ENCODE data around the gene TRPM8.

The TRPM8 gene

DNA sequence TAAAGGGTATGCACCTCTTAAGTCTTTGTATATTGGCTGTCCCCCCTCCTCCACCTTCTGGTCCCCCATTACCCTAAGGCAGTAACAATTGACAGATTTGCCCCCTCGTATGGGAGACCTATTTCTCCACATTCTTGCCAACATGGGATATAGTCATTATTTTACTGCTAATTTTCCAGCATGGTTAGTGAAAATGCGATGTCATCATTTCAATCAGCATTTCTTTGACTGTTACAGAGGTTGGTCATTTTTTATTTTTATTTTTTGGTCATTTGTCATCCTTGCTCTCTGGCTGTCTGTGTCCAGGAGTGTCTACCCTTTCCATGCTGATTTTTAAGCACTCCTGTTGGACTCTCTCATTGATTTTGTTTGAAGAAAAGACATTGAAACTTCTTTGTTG is 88.0 kb downstream of the TRPM8 start:
- DNase-seq: no peak

DNA sequence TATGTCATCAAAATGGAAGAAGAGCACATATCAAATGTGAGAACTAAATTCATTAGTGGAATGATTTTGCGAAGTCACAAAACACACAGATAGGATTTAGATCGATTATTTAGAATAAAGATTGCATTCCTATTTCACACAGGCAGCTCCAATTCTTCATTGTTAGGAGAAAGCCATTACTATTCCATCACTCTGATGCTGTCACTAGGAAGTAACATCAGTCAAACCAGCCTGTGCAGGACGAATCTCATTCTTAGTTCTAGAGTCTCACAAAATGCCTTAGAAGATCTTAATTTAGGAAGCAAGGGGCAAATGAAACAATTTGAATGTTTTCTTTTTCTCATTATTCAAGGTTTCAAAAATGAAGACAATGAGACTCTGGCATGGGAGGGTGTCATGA is 89.3 kb downstream of the TRPM8 start:
- DNase-seq: no peak

DNA sequence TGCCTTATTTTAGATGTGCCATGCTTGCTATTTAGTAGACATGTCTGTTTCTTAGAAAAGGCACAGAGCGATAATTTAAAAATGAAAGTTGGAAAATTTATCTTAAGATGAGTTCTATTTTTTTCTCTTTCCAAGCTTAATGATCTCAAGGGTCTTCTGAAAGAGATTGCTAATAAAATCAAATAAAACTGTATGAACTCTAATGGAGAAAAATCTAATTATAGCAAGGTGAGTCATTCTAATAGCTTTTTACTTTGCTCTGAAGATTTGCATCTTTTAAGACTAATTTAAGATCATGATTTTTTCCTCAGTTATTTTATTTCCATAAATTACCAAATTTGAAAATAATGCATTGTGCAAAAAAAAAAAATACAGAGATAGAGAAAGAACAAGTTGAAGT is 97.3 kb downstream of the TRPM8 start:
- DNase-seq: no peak

GRCh38 chr2:234015861-234016260 is 98.7 kb downstream of the TRPM8 start:
- DNase-seq: no peak

GRCh38 chr2:234019896-234020295 is 102.7 kb downstream of the TRPM8 start:
- no peak for DNase-seq

GRCh38 chr2:234020332-234020731 is 103.2 kb downstream of the TRPM8 start:
- DNase-seq: no peak

GRCh38 chr2:234022424-234022823 is 105.3 kb downstream of the TRPM8 start:
- no peak for DNase-seq

DNA sequence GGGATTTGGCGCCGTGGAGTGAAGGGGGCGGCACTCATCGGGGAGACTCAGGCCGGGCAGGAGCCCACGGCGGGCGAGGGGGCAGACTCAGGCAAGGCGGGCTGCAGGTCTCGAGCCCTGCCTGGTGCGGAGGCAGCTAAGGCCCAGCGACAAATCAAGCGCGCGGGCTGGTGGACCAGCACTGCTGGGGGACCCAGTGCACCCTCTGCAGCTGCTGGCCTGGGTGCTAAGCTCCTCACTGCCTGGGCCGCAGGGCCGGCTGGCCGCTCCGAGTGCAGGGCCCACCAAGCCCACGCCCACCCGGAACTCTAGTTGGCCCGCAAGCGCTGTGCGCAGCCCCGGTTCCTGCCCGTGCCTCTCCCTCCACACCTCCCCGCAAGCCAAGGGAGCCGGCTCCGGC is 107.1 kb downstream of the TRPM8 start:
- no peak for DNase-seq

DNA sequence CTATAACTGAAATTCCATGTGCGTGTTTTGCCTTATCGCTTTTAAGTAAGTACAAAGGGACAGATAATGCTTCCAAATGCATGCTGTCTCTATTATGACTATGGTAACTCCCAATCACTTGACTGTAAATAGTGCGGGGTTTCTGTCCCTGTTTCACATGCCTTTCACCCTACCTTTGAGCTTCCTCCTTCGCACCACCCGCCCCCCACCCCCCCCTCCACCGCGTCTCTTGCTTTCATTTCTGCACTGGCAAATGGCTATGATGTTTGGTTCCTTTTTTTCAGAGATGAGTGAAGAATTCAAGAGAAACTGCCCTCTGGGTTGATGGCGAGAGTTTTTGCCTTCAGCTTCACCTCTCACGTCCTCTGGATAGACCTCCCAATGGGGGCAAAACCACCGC is 108.3 kb downstream of the TRPM8 start:
- no peak for DNase-seq

GRCh38 chr2:234025891-234026401 is 108.8 kb downstream of the TRPM8 start:
- no peak for DNase-seq

DNA sequence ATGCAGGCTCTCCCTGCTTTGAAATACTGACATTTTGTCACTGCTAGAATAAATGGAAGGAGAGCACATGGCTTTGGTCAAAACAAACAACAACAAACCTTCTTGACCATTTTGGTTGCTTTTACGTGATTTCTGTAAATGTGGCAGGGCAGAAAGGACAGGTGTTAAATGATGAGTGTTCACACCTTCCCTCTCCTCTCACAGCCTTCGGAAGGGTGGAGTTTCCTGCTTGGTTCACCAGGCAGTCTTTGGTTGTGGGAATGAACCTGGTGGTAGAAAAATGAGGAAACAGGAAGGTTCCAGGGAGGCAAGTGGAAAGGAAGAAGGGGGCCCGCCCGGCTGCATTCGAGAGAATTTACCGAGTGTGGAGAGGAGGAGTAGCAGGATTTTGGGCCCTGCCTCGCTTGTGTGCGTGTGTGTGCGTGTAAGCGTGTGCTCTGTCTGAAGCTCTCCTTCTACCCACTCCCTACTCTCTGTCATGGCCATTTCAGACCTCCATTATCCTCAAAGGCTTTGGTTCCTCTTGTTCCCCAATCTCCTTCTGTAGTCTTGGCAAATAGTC is 109.6 kb downstream of the TRPM8 start:
- no peak for DNase-seq

- DNase-seq: no peak
Observed at GRCh38 chr2:234027641-234028040, 110.5 kb downstream of the TRPM8 start.

DNA sequence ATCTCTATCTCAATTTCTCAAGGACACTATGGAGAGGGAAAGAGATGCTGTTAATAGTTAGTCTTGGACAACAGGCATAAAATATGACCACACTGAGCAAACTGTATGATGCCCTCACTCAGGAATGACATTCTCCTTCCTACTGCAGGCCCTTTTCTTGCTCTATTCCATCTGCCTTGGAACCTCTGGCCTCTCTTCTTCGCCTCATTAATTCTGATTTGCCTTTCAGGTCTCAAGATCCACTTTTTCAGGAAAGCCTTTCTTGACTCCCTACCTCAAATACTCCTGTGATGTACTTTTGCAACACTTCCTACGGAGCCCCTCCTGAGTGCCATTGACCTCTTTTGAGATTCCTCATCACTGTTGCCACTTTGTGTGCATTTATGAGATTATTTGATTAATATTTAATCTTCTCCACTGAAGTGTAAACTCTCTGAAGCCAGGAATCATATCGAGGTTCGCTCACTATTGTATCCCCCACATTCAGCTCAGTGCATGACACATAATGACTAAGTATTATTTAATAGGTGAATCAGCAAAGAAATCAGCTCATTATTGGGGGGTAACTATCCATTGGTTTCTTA is 112.1 kb downstream of the TRPM8 start:
- no peak for DNase-seq

DNA sequence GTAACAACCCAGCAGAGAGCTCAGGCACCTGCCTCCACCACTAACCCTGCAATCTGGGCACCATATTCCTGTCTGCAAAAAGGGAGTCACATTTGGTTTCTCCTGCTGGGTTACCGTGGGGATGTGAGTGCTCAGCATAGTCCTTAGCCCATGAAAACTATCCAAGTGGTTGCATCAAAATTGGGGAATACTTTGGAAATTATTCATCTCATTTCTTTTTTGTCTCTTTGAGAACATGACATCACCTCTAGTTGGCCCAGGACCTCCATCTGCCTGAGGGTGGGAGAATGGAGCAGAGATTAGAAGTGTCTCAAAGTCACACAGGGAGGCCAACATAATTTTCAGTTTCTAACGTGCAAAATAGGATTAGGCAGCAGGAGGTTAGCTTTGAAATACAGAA is 114.0 kb downstream of the TRPM8 start:
- DNase-seq: no peak

DNA sequence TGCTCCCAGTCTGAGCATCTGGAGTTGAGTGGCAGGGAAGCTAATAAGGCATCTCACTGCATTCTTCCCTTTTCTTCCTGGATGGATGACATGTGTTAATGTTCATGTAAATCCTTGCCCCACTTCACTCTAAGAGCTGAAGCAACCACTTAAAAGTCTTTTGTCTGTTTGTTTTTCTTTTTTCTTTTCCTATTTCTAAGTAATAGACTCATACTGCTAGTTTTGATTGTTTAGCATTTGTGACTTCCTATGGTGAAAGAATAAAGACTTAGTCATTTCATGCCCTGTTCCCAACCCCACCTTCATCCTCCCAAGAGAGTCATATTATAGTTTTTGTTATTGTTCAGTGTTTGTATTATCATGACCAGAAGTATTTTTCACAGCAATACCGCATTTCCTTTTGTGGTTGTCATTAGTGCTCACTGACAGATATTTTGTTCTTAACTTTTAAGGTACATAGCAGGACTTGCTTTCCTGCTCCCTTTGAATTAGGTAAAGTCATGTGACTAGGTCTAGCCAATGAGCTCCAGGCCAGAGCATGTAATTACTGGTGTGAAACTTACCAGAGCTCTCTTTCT is 115.2 kb downstream of the TRPM8 start:
- no peak for DNase-seq

DNA sequence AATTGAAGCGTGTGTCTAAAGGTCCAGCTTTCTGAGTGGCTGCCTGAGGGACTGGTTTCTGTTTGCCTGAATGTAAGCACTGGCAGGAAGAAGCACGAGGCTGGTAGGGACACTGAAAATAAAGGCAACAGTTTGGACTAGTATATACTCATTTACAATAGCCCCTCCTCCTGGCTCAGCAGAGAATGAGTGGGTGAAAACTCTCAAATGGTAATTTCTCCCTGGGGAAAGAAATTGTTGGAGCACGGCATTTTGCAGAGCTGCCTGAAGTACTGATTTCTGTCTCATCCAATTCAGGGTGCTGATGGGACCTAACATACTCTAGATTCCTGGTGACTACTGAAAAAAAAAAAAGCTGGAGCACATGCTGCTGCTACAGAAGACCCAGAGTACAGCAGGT is 116.0 kb downstream of the TRPM8 start:
- DNase-seq: no peak

DNA sequence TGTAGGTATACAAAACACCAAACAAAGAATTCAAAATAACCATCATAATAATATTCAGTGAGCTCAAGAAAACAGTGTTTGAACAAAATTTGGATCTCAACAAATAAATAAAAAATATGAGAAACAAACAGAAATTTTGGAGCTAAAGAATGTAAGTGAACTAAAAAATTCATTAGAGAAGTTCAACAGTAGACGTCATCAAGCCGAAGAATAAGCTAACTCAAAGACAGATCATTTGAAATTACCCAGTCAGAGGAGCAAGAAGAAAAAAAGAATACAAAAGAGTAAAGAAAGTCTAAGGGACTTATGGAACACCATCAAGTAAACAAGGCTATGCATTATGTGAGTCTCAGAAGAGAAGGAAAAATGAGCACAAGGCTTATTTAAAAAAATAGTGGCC is 116.7 kb downstream of the TRPM8 start:
- no peak for DNase-seq

GRCh38 chr2:234038076-234038802 is 121.1 kb downstream of the TRPM8 start:
- no peak for DNase-seq

- no peak for DNase-seq
Observed at GRCh38 chr2:234044157-234044556, 127.0 kb downstream of the TRPM8 start.

DNA sequence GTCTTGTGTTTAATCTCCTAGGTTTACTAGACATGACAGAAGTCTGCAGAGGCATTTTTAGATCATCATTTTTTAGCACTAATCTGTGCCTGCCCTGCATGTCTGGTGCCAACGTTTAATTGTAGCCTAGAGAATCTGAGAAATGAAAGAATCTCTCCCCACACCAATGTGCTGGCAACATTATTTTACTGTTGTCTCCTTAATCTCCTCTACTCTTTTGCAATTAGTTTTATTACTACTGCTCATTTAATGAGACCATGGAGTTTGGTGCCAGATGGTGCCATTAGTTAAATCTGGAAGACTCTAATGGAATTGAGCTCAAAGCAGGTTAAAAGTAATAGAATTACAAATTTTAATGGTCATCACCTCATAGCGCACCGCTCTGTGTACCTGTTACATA is 129.3 kb downstream of the TRPM8 start:
- no peak for DNase-seq

DNA sequence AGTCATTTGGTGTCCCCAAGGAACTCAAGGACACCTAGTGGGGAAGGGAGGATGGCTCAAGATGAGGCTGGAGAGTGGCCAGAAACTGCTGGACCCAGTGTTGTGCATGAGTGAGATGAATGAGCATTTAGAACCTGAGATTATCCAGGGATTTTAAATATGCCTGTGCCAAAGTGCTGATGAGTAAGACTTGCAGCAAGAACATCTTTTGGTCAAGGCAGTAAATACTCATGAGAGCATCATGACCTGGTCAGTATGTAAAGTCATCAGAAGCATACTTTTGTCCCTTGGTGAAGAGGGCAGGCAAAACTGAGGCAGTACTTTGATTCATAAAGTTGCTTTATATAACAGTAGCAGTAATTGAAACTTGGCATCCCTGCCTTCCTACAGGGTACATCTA is 130.2 kb downstream of the TRPM8 start:
- DNase-seq: no peak

GRCh38 chr2:234048049-234048448 is 130.9 kb downstream of the TRPM8 start:
- no peak for DNase-seq

- DNase-seq: no peak
Observed at GRCh38 chr2:234050455-234051135, 133.4 kb downstream of the TRPM8 start, which contains the start of gene SPP2. TSS of gene SPP2 (plus strand) at chr2:234050702. CDS start at chr2:234050787, 85 bp downstream.

Measured in T1000 (cell line).